ENCODE results near the gene OXER1.

GRCh38 chr2:42767080-42767898 is 3.4 kb upstream of the OXER1 start:
- TF ChIP-seq CTCF (IDR thresholded peaks at IDR 0.05; ENCODE audit: low read depth, low read length), result no peak
- no peak for TF ChIP-seq POLR2A (IDR thresholded peaks at IDR 0.05; ENCODE audit: extremely low read depth, insufficient read length)
- no peak for TF ChIP-seq MAX (IDR thresholded peaks at IDR 0.05; ENCODE audit: low read depth, low read length)

Data from NB4 (cell line).